ENCODE measurements around the gene CAPN12.

GRCh38 chr19:38733493-38734175 is 10.6 kb downstream of the CAPN12 start:
- TF ChIP-seq RCOR1 (IDR thresholded peaks at IDR 0.05; ENCODE audit: insufficient replicate concordance, low read length) (no peak), CTCF (conservative IDR thresholded peaks at IDR 0.05; ENCODE audit: low read depth, low read length) (no peak)

Measured in IMR-90 (cell line).